Measurements from ENCODE around the gene NLRX1. TPM values are rescaled to one million over a fixed set of nuclear protein-coding genes. Genes with fewer than 3 reads are reported as not detected.

Gene NLRX1
- total and polyA plus RNA-seq, 10 of the 15 experiments (the other 5 are each of a cell fraction or from before 2014, with no cell fraction given) = 0.85 to 18.5 (median 10.0) TPM

DNA sequence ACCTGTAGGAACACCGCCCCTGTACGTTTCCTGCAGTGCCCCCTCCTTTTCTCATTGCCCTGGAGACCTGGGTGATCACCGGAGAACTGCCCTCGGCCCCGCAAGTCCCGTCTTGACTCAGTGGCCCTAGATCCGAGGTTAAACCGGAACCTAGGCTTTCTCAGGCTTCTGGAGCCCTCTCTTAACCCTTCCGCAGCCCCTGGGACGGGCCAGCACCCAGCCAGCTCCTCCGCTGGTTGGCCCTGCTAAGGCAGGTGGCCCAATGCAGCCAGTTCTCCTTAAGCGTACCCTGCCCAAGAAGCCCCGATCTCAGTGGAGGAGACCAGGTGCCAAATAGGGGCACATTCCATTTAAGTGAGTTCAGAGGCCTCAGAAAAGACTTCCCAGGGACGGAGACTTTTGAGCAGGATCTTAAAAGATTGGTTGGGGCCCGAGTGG lies 776 bp downstream of the NLRX1 start:
- Histone ChIP-seq H3K79me2 (ENCODE audit: control insufficient read depth, insufficient read depth, low read length) (peaks cover 2% of the 10 kb centered on the region; the same call in 1 of the 2 replicates), H3K4me2 (ENCODE audit: control insufficient read depth, insufficient read depth) (peak overlapping the region; percentile 99), H3K36me3 (ENCODE audit: control insufficient read depth in 2 of 2, insufficient read depth in 2 of 2, low read length in 1 of 2) (no peaks in the 10 kb centered on the region), H3K9me3 (replicated peaks; ENCODE audit: control insufficient read depth, insufficient read depth, low read length) (no peaks in the 10 kb centered on the region), H4K20me1 (ENCODE audit: control insufficient read depth, insufficient read depth) (no peaks in the 10 kb centered on the region), H2AFZ (ENCODE audit: control insufficient read depth, low read depth, low read length) (peak overlapping the region; percentile 96), H3K27me3 (replicated peaks in 1 of 2; ENCODE audit: control insufficient read depth in 2 of 2, insufficient read depth in 2 of 2, low read length in 1 of 2) (no peaks in the 10 kb centered on the region), H3K9ac (ENCODE audit: control insufficient read depth, insufficient read depth, low read length) (peak overlapping the region; percentile 85), H3K4me1 (ENCODE audit: control insufficient read depth, insufficient read depth, low read length) (peaks cover 4% of the 10 kb centered on the region; the same call in 1 of the 2 replicates), H3K27ac (ENCODE audit: control insufficient read depth, insufficient read depth) (peak overlapping the region; percentile 82), H3K4me3 (peak overlapping the region; percentile 92)
- TF ChIP-seq CREB1 (IDR thresholded peaks at IDR 0.05; ENCODE audit: low read depth) (no peak), TAF1 (IDR thresholded peaks at IDR 0.05; ENCODE audit: borderline replicate concordance, low read depth, low read length) (no peak; the same call in 1 of the 2 replicates), SP1 (IDR thresholded peaks at IDR 0.05; ENCODE audit: low read depth, low read length) (no peak), POLR2AphosphoS5 (IDR thresholded peaks at IDR 0.05; ENCODE audit: low read length) (peak; percentile 5; the same call in 1 of the 2 replicates)
- TF ChIP-seq, protein P1, sequence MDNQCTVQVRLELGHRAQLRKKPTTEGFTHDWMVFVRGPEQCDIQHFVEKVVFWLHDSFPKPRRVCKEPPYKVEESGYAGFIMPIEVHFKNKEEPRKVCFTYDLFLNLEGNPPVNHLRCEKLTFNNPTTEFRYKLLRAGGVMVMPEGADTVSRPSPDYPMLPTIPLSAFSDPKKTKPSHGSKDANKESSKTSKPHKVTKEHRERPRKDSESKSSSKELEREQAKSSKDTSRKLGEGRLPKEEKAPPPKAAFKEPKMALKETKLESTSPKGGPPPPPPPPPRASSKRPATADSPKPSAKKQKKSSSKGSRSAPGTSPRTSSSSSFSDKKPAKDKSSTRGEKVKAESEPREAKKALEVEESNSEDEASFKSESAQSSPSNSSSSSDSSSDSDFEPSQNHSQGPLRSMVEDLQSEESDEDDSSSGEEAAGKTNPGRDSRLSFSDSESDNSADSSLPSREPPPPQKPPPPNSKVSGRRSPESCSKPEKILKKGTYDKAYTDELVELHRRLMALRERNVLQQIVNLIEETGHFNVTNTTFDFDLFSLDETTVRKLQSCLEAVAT (IDR thresholded peaks at IDR 0.05) = peak; percentile 84
- peak; percentile 67 for ATAC-seq
- CTCF ChIA-PET = interaction anchor here (0.6 to 3.8 kb wide), 31 partner anchors 10 to 419 kb away, joined by 3 to 28 read pairs (median 3); partner anchors contain the start of genes C2CD2L, CBL, DPAGT1 and USP2
- no peak for DNase-seq (ENCODE audit: low read depth, low spot score)
- FAIRE-seq = peak; percentile 56
- POLR2A ChIA-PET = interaction anchor here (0.6 to 2.3 kb wide), 8 partner anchors 49 to 169 kb away, joined by 3 to 12 read pairs (median 3); partner anchors contain the start of genes C2CD2L, HINFP and TRAPPC4
- in situ Hi-C loops (cut with MboI) (no loop called here), intact Hi-C loops (cut with micrococcal nuclease; ENCODE audit: unreplicated experiment) (loop anchor here (5.0 kb wide), 1 partner anchor 153 kb away; no protein-coding TSS in a partner anchor)
- RAD21 ChIA-PET (ENCODE audit: unreplicated experiment) = interaction anchor here (0.8 to 1.2 kb wide), 12 partner anchors 25 to 187 kb away, joined by 3 to 7 read pairs (median 4); partner anchors contain the start of genes C2CD2L and CBL
- 11% methylated on average over 15 of the region's 15 CpGs for WGBS (ENCODE audit: insufficient coverage, insufficient replicate concordance, low lambda C conversion rate, missing lambda C conversion rate)
- SMC1A ChIA-PET (ENCODE audit: uncharacterized antibody, unreplicated experiment) = interaction anchor here (0.7 to 2.9 kb wide), 4 partner anchors 25 to 67 kb away, joined by 3 to 12 read pairs (median 4); partner anchors contain the start of gene DPAGT1
- no TSS peak for BruUV-seq (replicated peaks)

Data from GM12878 (cell line).